GM21381 (cell line): ENCODE measurements around the gene FBXO41.

Experiments
- ATAC-seq: cut with Tn5 transposase; IDR thresholded peaks from one replicate; pipeline ENCODE4 v1.9.1; 2021; ENCODE audit warnings: mild to moderate bottlenecking, moderate library complexity; ENCODE audit not compliant: unreplicated experiment

FBXO41 gene

DNA sequence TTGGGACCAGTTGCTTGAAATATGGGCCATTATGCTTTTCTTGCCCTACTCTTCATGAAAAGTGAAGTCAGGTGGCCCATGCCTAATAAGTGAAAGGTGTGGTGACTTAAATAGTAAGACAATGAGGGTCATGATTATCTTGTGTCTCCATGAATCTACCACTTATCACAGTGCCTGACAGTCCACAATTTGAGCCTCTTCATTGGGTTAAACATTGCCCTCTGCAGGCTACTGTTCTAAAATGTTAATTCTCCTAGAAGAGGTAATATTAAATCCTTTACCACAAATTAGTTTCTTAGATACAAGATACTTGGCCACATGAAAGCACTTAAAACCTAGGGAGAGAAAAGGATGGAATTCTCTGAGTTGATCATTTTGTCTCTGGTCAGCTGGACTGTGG, 5.0 kb upstream of the FBXO41 start:
- no peak for ATAC-seq

- no peak for ATAC-seq
Measured at GRCh38 chr2:73286134-73286655, 1.9 kb upstream of the FBXO41 start.

DNA sequence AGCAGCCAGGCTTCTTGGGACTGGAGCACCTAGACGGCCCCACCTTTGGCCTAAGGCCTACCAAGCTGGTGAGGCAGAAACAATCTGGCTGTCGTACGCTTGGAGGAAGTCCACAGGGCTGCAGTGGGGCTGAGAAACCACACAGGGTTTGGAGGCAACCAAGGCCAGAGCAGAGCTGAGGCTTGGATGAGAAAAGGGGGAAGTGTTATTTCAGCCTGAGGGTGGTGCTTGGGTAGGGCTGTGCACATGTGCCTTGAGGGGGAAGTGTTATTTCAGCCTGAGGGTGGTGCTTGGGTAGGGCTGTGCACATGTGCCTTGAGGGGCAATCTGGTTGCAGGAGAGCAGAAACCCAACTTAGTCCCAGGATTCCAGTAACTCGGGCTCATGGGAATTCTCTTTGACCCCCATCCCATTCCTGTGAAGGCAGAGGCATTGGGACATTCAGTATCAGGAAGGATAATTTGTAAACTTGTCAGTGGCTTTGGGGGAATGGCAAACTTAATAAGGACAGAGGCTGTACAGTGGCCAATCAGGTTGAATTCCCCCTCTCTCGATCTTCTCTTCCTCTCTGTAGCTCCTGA, 971 bp upstream of the FBXO41 start:
- peak; percentile 47 for ATAC-seq

GRCh38 chr2:73283545-73284295, 558 bp downstream of the FBXO41 start:
- peak; percentile 14 for ATAC-seq

- no peak for ATAC-seq
Measured at GRCh38 chr2:73282924-73283544, 1.2 kb downstream of the FBXO41 start.

DNA sequence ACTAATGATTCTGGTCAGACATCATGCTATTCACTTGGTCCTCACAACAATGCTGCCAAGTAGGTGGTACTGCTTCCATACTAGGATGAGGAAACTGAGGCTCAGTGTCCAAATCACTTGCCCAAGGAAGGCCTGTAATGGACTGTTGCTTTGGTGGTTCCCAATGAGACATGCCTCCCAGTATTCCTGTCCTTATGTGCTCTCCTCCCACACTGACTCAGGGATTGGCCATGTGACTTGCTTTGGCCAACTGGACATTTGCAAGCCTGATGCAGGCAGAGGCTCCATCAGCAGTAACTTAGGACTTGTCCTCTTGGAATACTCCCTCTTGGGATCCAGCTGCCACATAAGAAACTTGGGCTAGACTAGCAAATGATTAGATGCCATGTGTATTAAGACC, 3.0 kb downstream of the FBXO41 start:
- ATAC-seq: no peak

- ATAC-seq: no peak
Measured at GRCh38 chr2:73279852-73280251, 4.4 kb downstream of the FBXO41 start.

DNA sequence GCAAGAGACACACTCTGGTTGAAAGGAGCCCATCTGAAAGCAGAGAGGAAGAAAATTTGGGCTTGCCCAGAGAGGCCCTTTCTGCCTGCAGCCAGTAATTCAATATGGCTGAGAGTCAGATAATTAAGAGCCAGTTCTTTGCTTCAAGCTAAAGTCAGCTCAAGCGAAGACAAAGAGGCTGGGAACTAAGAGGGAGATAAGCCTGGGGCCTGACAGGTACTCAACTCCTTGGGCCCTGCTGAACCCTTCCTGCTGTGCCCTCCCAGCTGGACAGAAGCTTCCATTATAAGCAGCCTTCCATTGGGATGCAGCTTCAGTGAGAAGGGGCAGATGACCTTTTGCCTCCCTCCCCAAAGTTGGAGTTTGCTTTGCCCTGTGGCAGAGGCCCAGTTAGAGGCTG, 12.0 kb downstream of the FBXO41 start:
- ATAC-seq: no peak

GRCh38 chr2:73269686-73270465, 14.4 kb downstream of the FBXO41 start:
- no peak for ATAC-seq

DNA sequence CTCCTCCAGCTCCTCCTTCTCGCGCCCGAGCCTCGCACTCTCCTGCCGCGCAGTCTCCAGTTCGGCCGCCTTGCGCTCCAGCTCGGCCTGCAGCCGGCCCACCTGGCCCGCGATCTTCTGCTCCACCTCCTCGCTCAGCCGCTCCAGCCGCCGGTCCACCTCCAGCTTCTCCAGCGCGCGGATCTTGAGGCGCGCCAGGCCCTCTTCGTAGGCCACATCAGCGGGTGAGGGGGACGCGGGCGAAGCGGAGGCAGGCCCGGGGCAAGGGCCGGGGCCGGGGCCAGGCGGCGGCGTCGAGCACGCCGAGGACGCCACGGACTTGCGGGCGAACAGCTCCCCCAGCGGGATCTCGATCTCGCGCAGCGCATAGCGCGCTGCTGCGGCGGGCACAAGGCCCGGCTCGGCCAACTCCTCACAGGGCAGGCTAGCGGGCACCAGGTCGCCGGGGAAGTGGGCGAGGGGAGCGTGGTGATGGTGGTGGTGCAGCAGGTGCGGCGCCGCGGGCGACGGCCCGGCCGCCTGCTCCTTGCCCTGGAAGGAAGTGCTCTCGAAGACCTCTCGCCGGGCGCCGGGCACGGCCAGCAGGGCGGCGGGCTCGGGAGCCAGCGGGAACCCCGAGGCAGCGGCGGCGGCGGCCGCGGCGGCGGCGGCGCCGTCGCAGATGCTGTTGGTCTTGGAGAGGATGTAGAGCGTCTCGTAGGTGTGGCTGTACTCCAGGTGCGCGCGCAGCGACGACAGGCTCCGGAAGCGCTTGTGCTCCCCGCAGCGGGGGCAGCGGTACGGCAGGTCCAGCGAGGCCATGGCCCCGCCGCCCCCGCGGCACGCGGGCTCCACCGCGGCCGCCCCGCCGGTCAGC, 15.2 kb downstream of the FBXO41 start:
- peak; percentile 81 for ATAC-seq

DNA sequence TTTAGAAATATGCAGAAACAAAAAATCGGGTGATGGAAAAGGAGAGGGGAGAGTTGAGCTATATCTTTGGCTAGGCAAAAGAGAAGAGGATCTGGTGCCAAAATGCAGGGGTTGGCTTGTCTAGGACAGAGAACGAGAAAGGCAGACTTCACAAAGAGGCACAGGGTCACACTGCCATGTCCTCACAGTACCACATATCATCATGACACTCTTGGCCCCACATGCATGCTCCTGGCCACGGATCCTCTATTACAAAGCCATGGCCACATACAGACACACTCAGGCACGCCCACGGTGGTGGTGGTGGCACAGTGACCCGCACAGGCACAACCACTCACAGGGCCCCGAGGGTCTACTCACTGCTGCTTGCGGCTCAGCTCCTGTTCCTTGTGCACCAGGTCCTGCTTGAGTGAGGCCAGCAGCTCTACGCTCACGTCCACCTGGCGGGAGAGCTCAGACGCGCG, 15.9 kb downstream of the FBXO41 start:
- no peak for ATAC-seq

GRCh38 chr2:73267008-73267407, 17.3 kb downstream of the FBXO41 start:
- no peak for ATAC-seq

DNA sequence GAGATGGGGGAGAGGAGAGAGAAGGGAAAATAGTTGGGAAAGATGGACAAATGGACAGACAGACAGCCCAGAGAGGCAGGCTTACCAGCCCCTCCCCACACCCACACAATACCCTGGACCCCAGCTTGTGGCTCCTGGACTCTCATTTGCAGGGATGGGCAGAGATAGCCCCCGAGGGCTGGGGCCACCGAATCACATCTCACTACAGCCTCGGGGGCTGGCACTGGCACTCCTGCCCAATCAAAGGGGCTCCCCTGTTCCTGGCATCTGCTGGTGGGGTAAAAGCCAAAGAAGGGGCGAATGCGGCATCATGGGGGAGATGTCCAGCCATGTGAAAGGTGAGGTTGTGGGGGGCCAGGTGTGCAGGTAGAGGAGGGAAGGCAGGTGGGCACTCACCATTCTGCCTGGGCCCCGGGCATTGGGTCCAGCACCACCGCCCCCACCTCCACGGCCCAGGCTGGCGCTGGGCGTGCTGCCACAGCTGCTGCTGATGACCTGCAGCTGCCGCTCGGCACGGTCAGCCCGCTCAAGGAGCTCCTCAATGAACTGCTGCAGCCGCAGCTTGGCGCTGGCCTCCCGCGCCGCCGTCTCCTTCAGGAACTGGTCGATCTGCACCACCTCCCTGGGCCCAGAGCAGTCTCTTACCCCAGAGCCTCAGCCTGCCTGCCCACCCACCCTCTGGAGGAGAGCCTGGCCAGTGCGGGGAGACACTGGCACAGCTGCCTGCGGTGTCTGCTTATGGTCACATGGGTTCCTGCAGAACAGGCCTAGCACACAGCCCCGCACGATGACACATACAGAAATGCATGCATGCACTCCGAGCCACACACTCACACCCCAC, 18.0 kb downstream of the FBXO41 start:
- no peak for ATAC-seq

DNA sequence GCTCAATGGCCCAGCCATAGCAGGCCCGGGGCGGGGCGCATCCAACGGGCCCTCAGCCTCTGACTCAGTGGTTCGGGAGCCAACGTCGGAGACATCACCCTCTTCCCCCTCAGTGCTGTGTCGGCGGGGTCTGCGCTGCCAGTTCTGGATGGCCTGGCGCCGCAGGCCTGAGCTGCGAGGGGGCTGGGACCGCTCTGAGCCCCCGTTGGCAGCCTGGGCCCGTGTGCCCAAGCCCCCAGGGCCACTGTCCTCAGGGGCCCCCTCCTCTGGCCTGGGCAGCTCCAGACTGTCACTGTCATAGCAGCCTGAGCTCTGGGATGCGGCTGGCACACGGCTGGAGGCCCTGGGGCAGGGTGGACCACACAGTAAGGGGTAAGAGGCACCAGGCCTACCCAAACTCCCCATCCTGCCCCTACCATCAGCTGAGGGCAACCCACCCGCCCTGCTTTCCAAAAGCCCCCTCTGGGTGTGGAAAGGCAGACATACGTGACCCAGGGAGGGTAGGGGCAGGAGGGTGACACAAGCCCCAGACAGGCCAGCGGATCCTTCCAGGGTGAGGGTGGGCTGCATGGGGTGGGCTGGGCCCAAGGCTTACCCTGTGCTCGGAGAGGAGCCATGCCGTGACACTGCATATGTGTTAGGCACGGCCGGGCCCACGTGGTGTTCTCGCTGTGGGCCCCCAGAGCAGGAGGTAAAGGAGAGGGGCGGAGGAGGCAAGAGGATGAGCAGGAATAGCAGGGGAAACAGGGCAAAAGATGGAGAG, 18.8 kb downstream of the FBXO41 start:
- ATAC-seq: no peak

GRCh38 chr2:73264783-73265182, 19.5 kb downstream of the FBXO41 start:
- no peak for ATAC-seq

DNA sequence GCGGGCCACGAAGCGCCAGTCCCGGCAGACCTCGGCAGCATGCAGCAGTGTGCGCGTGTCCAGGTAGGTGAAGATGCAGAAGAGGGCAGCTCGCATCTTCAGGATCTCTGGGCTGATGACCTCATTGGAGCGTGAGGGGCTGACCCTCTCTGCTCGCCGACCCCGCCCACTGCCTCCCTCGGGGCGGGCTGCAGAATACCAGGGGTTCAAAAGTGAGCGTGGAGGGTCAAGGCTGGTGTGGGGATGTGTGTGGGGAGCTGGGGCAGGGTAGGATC, 20.0 kb downstream of the FBXO41 start:
- ATAC-seq: no peak

GRCh38 chr2:73263540-73264331, 20.5 kb downstream of the FBXO41 start:
- ATAC-seq: no peak
